ENCODE data around the gene FAM3D.
"Not testable (repeated sequence)": the region's sequence is repeated elsewhere in the genome, so short reads cannot be mapped to it uniquely, and the experiment has no call there.

FAM3D gene

GRCh38 chr3:58706395-58707167, 40.0 kb upstream of the FAM3D start:
- peak overlapping the region in 1 of 3 experiments; percentile 57 for H3K27ac Mint-ChIP-seq
- no peak for TF ChIP-seq CTCF (IDR thresholded peaks at IDR 0.05; ENCODE audit: unreplicated experiment in 3 of 3)
- H3K27me3 Mint-ChIP-seq (ENCODE audit: low read depth) = no peaks in the 10 kb centered on the region
- no peaks in the 10 kb centered on the region for H3K36me3 Mint-ChIP-seq (ENCODE audit: low read depth)
- H3K4me3 Mint-ChIP-seq = no peak overlapping the region
- H3K9me3 Mint-ChIP-seq = no peaks in the 10 kb centered on the region
- H3K4me1 Mint-ChIP-seq = no peaks in the 10 kb centered on the region

GRCh38 chr3:58704745-58705144, 38.2 kb upstream of the FAM3D start:
- no peaks in the 10 kb centered on the region for H3K27me3 Mint-ChIP-seq (ENCODE audit: low read depth)
- H3K4me3 Mint-ChIP-seq = no peak overlapping the region
- no peaks in the 10 kb centered on the region for H3K9me3 Mint-ChIP-seq
- no peaks in the 10 kb centered on the region for H3K36me3 Mint-ChIP-seq (ENCODE audit: low read depth)
- no peaks in the 10 kb centered on the region for H3K4me1 Mint-ChIP-seq
- H3K27ac Mint-ChIP-seq = no peak overlapping the region
- TF ChIP-seq CTCF (IDR thresholded peaks at IDR 0.05; ENCODE audit: unreplicated experiment in 3 of 3) = no peak

GRCh38 chr3:58704304-58704703, 37.7 kb upstream of the FAM3D start:
- not testable (repeated sequence) for H3K4me3 Mint-ChIP-seq; H3K36me3 Mint-ChIP-seq (ENCODE audit: low read depth); H3K27ac Mint-ChIP-seq; H3K27me3 Mint-ChIP-seq (ENCODE audit: low read depth); H3K4me1 Mint-ChIP-seq; H3K9me3 Mint-ChIP-seq

- no peak overlapping the region for H3K4me3 Mint-ChIP-seq
- peaks cover 2% of the 10 kb centered on the region for H3K36me3 Mint-ChIP-seq (ENCODE audit: low read depth)
- no peak overlapping the region for H3K27ac Mint-ChIP-seq
- H3K4me1 Mint-ChIP-seq = peaks cover 9% of the 10 kb centered on the region
- H3K9me3 Mint-ChIP-seq = peaks cover 13% of the 10 kb centered on the region
- TF ChIP-seq CTCF (IDR thresholded peaks at IDR 0.05; ENCODE audit: unreplicated experiment in 3 of 3) = no peak
- no peaks in the 10 kb centered on the region for H3K27me3 Mint-ChIP-seq (ENCODE audit: low read depth)
Observed at GRCh38 chr3:58698246-58698645, 31.7 kb upstream of the FAM3D start.

- Mint-ChIP-seq H3K9me3 (peaks cover 18% of the 10 kb centered on the region), H3K4me1 (peaks cover 9% of the 10 kb centered on the region), H3K36me3 (ENCODE audit: low read depth) (peaks cover 3% of the 10 kb centered on the region), H3K4me3 (no peak overlapping the region), H3K27me3 (ENCODE audit: low read depth) (no peaks in the 10 kb centered on the region), H3K27ac (no peak overlapping the region)
- no peak for TF ChIP-seq CTCF (IDR thresholded peaks at IDR 0.05; ENCODE audit: unreplicated experiment in 3 of 3)
Observed at GRCh38 chr3:58697561-58697960, 31.0 kb upstream of the FAM3D start.

GRCh38 chr3:58696813-58697212, 30.2 kb upstream of the FAM3D start:
- not testable (repeated sequence) for H3K27me3 Mint-ChIP-seq (ENCODE audit: low read depth); H3K27ac Mint-ChIP-seq; H3K4me3 Mint-ChIP-seq; H3K4me1 Mint-ChIP-seq; H3K36me3 Mint-ChIP-seq (ENCODE audit: low read depth)
- peaks cover 19% of the 10 kb centered on the region for H3K9me3 Mint-ChIP-seq

GRCh38 chr3:58696093-58696492, 29.5 kb upstream of the FAM3D start:
- no peak for TF ChIP-seq CTCF (IDR thresholded peaks at IDR 0.05; ENCODE audit: unreplicated experiment in 3 of 3)
- Mint-ChIP-seq H3K4me3 (no peak overlapping the region), H3K4me1 (peaks cover 9% of the 10 kb centered on the region), H3K9me3 (peaks cover 23% of the 10 kb centered on the region), H3K36me3 (ENCODE audit: low read depth) (peaks cover 3% of the 10 kb centered on the region), H3K27ac (no peak overlapping the region), H3K27me3 (ENCODE audit: low read depth) (no peaks in the 10 kb centered on the region)

GRCh38 chr3:58695284-58695683, 28.7 kb upstream of the FAM3D start:
- not testable (repeated sequence) for H3K4me3 Mint-ChIP-seq; H3K27me3 Mint-ChIP-seq (ENCODE audit: low read depth); H3K27ac Mint-ChIP-seq; H3K4me1 Mint-ChIP-seq; H3K36me3 Mint-ChIP-seq (ENCODE audit: low read depth)
- H3K9me3 Mint-ChIP-seq = peaks cover 23% of the 10 kb centered on the region
